Panc1 (cell line): ENCODE measurements around the gene UQCRC2. TPM values are rescaled to one million over a fixed set of nuclear protein-coding genes. Genes with fewer than 3 reads are reported as not detected.

ENCODE experiments used
- ATAC-seq: fragments of 200-7000 bp; cut with Tn5 transposase; 2 replicates; pipeline ENCODE4 v1.9.1; 2020; ENCODE audit warnings: mild to moderate bottlenecking, moderate library complexity
- BruUV-seq: library from RNA; stranded (reverse); fragments of 400-500 nt; replicated peaks from 2 replicates; lab custom pipeline; 2021; lab: Mats Ljungman, UMichigan
- CTCF ChIA-PET: fragments of 300-600 bp; sonication (Branson Sonifier 250); formaldehyde crosslinking; loops from one replicate; lab custom pipeline; 2022; ENCODE audit warnings: antibody characterized with exemption; lab: Charles Lee
- POLR2A ChIA-PET: fragments of 300-600 bp; sonication (Branson Sonifier 250); formaldehyde crosslinking; loops from one replicate; lab custom pipeline; 2022; ENCODE audit warnings: antibody characterized with exemption; lab: Charles Lee
- DNase-seq: peaks from one replicate; pipeline ENCODE4 v3.0.0-alpha.2; 2010; ENCODE audit warnings: low read depth, low spot score
- H3K27ac ChIP-seq: 2 replicates; pipeline ENCODE4 v1.5.1; 2011; ENCODE audit warnings: mild to moderate bottlenecking, low read length, inconsistent platforms
- H3K27me3 ChIP-seq: fragments of 200-500 bp; sonication (Bioruptor generic); 2 replicates; pipeline ENCODE4 v1.6.0; 2014; ENCODE audit warnings: low read length, inconsistent platforms; ENCODE audit not compliant: control insufficient read depth, insufficient read depth
- H3K36me3 ChIP-seq: fragments of 200-500 bp; sonication (Bioruptor generic); 2 replicates; pipeline ENCODE4 v1.5.1; 2014; ENCODE audit warnings: inconsistent platforms, mild to moderate bottlenecking, low read length, moderate library complexity; ENCODE audit not compliant: control insufficient read depth, insufficient read depth
- H3K4me1 ChIP-seq: 2 replicates; pipeline ENCODE4 v1.5.1; 2011; ENCODE audit warnings: inconsistent platforms, mild to moderate bottlenecking, low read length, moderate library complexity; ENCODE audit not compliant: control insufficient read depth, insufficient read depth
- H3K4me3 ChIP-seq, 2 experiments: 2 replicates each; pipeline ENCODE4 v1.5.1; 2011 to 2012; ENCODE audit warnings: low read depth in 2 of 2, low read length in 2 of 2, mild to moderate bottlenecking in 2 of 2, inconsistent platforms in 1 of 2, moderate library complexity in 1 of 2
- H3K9me3 ChIP-seq: fragments of 200-500 bp; sonication (Bioruptor generic); 2 replicates; pipeline ENCODE4 v1.5.1; 2014; ENCODE audit warnings: low read depth, mild to moderate bottlenecking, inconsistent platforms, low read length, moderate library complexity; ENCODE audit not compliant: control insufficient read depth, insufficient read depth
- POLR2AphosphoS5 ChIP-seq: IDR thresholded peaks from 2 replicates; pipeline ENCODE4 v1.6.1; 2012; ENCODE audit warnings: mild to moderate bottlenecking, low read depth, low read length, moderate library complexity
- REST ChIP-seq, 2 experiments: IDR thresholded peaks; 2 replicates each; pipeline ENCODE4 v1.6.1; 2011 to 2012; ENCODE audit warnings: low read depth in 2 of 2, control low read depth in 1 of 2, low read length in 1 of 2, mild to moderate bottlenecking in 1 of 2, moderate library complexity in 1 of 2; ENCODE audit not compliant: insufficient read depth in 1 of 2
- SIN3A ChIP-seq: IDR thresholded peaks from 2 replicates; pipeline ENCODE4 v1.6.1; 2012; ENCODE audit warnings: low read depth, mild to moderate bottlenecking, low read length, moderate library complexity, borderline replicate concordance; ENCODE audit not compliant: insufficient read depth
- TCF7L2 ChIP-seq: IDR thresholded peaks from 2 replicates; pipeline ENCODE4 v1.6.1; 2011; ENCODE audit warnings: mild to moderate bottlenecking, low read depth, low read length, inconsistent platforms
- in situ Hi-C: cut with HindIII; loops from 2 replicates; pipeline ENCODE4 v1.10.0; 2016; ENCODE audit warnings: low sequenced_read_pairs, low pct_unique_long_range_greater_than_20kb
- intact Hi-C: fragments of 100-400 bp; cut with micrococcal nuclease; formaldehyde crosslinking; loops from one replicate; pipeline ENCODE4 v1.10.0; 2022; ENCODE audit not compliant: unreplicated experiment
- total RNA-seq: library from RNA; stranded (reverse); gene quantifications from one replicate; pipeline ENCODE4 v1.2.1, GENCODE V29; 2021; ENCODE audit not compliant: unreplicated experiment
- TF ChIP-seq, protein P1 (sequence below): fragments of 450-650 bp; IDR thresholded peaks from 2 replicates; pipeline ENCODE4 v1.5.1; 2017; ENCODE audit warnings: mild to moderate bottlenecking

The UQCRC2 gene
- total RNA-seq, 1 experiment from 2014 or later = 248 TPM

GRCh38 chr16:21987498-21987897 is 34.3 kb downstream of the UQCRC2 start:
- no peak for ATAC-seq
- Histone ChIP-seq H3K36me3 (peaks cover 14% of the 10 kb centered on the region), H3K9me3 (no peaks in the 10 kb centered on the region), H3K27me3 (no peaks in the 10 kb centered on the region), H3K4me3 (no peak overlapping the region), H3K4me1 (no peaks in the 10 kb centered on the region), H3K27ac (no peak overlapping the region)
- CTCF ChIA-PET = no interaction called here
- no peak for DNase-seq
- in situ Hi-C loops (no loop called here), intact Hi-C loops (no loop called here)
- no TSS peak for BruUV-seq
- POLR2A ChIA-PET = no interaction called here
- TF ChIP-seq SIN3A (no peak), TCF7L2 (no peak), POLR2AphosphoS5 (no peak), REST (IDR thresholded peaks at IDR 0.05; ENCODE audit: insufficient read depth in 1 of 2, low read depth in 2 of 2, low read length in 1 of 2) (no peak)
- TF ChIP-seq, protein P1, sequence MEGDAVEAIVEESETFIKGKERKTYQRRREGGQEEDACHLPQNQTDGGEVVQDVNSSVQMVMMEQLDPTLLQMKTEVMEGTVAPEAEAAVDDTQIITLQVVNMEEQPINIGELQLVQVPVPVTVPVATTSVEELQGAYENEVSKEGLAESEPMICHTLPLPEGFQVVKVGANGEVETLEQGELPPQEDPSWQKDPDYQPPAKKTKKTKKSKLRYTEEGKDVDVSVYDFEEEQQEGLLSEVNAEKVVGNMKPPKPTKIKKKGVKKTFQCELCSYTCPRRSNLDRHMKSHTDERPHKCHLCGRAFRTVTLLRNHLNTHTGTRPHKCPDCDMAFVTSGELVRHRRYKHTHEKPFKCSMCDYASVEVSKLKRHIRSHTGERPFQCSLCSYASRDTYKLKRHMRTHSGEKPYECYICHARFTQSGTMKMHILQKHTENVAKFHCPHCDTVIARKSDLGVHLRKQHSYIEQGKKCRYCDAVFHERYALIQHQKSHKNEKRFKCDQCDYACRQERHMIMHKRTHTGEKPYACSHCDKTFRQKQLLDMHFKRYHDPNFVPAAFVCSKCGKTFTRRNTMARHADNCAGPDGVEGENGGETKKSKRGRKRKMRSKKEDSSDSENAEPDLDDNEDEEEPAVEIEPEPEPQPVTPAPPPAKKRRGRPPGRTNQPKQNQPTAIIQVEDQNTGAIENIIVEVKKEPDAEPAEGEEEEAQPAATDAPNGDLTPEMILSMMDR = no peak

DNA sequence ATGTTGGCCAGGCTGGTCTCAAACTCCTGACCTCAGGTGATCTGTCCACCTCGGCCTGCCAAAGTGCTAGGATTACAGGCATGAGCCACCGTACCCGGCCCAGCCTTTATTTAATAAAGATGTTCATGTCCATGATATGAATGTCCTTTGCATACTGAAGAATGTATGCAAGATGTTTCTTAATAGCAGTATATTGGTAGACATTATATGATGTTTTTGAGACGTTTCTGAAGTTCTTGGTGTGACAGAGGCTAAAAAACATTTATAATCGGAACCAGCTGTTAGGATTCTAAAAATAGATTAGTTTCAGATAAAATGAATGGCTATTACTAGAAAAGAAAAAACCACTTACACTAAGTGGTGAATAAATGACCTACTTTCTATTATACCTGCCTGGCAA is 36.0 kb downstream of the UQCRC2 start:
- TF ChIP-seq POLR2AphosphoS5 (no peak), SIN3A (no peak), TCF7L2 (no peak), REST (IDR thresholded peaks at IDR 0.05; ENCODE audit: insufficient read depth in 1 of 2, low read depth in 2 of 2, low read length in 1 of 2) (no peak)
- TF ChIP-seq, protein P1 = no peak
- no peaks in the 10 kb centered on the region for H3K9me3 ChIP-seq
- H3K4me3 ChIP-seq = no peak overlapping the region
- intact Hi-C loops (no loop called here), in situ Hi-C loops (no loop called here)
- BruUV-seq = no TSS peak
- ATAC-seq (no peak), DNase-seq (no peak)
- CTCF ChIA-PET = no interaction called here
- H3K27ac ChIP-seq = no peak overlapping the region
- H3K4me1 ChIP-seq = no peaks in the 10 kb centered on the region
- POLR2A ChIA-PET = interaction anchor here (0.7 kb wide), 1 partner anchor 15 kb away, joined by 7 read pairs; no protein-coding TSS in a partner anchor
- H3K27me3 ChIP-seq = no peaks in the 10 kb centered on the region
- H3K36me3 ChIP-seq = peaks cover under 1% of the 10 kb centered on the region; the same call in 1 of the 2 replicates
